ENCODE results near the gene FUBP3.

DNA sequence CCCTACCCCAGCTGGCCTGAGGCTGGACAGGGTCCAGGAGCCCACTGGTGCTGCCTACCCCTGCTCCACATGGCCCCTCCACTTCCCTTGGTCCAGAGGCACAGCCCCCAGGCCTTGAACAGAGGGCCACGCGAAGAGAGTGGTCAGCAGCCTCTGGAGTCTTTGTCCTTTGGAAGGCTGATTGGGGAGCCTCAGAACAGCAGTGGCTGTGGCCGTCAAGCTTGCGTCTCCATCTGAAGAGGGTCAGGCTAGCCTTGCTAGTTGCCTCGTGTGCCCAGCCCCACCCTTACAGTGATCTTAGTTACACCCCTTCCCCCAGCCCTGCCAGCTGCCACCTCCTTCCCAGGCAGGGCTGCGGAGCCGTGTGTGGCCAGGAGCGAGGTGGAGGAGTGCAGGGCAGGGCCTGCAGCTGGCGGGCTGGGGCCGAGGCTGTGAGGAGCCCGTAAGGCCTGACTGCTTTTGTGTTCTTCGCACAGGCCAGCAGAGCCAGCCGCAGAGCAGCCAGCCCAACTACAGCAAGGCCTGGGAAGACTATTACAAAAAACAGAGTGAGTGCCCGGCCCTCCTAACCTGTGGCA lies 54.9 kb downstream of the FUBP3 start:
- TF ChIP-seq, protein P1, sequence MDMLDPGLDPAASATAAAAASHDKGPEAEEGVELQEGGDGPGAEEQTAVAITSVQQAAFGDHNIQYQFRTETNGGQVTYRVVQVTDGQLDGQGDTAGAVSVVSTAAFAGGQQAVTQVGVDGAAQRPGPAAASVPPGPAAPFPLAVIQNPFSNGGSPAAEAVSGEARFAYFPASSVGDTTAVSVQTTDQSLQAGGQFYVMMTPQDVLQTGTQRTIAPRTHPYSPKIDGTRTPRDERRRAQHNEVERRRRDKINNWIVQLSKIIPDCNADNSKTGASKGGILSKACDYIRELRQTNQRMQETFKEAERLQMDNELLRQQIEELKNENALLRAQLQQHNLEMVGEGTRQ (IDR thresholded peaks at IDR 0.05): no peak
- no peak for TF ChIP-seq POLR2A (IDR thresholded peaks at IDR 0.05; ENCODE audit: low read length)
- TF ChIP-seq CTCF (IDR thresholded peaks at IDR 0.05): no peak
- no peak for TF ChIP-seq FOSB (CRISPR knock-in tag; IDR thresholded peaks at IDR 0.05)
- TF ChIP-seq RNF2 (IDR thresholded peaks at IDR 0.05; ENCODE audit: borderline replicate concordance, low read depth): no peak
- TF ChIP-seq RAD21 (conservative IDR thresholded peaks at IDR 0.05 in 1 of 2, IDR thresholded peaks at IDR 0.05 in 1 of 2): no peak
- TF ChIP-seq ESRRA (IDR thresholded peaks at IDR 0.05; ENCODE audit: borderline replicate concordance, low read length): no peak
- TF ChIP-seq ZFP36 (IDR thresholded peaks at IDR 0.05; ENCODE audit: borderline replicate concordance, partially characterized antibody): no peak
- TF ChIP-seq MAZ (IDR thresholded peaks at IDR 0.05; ENCODE audit: borderline replicate concordance, low read depth, low read length): no peak

Measured in A549 (cell line).